ENCODE results near the gene CCDC188. TPM values are rescaled to one million over a fixed set of nuclear protein-coding genes. Genes with fewer than 3 reads are reported as not detected.

CCDC188 gene
- total and polyA plus RNA-seq, 9 of the 15 experiments (the other 6 are each of a cell fraction or from before 2014, with no cell fraction given): not detected

- TF ChIP-seq MGA (IDR thresholded peaks at IDR 0.05) (no peak), ZBTB17 (CRISPR knock-in tag; IDR thresholded peaks at IDR 0.05) (no peak), MIER1 (IDR thresholded peaks at IDR 0.05; ENCODE audit: low read depth) (no peak), ZNF174 (CRISPR knock-in tag; IDR thresholded peaks at IDR 0.05) (no peak), ZC3H4 (CRISPR knock-in tag; IDR thresholded peaks at IDR 0.05; ENCODE audit: borderline replicate concordance) (0 out of 2 replicates have a peak, but pooled peaks have one; percentile 69), ZNF395 (CRISPR knock-in tag; IDR thresholded peaks at IDR 0.05) (no peak), ZNF717 (CRISPR knock-in tag; IDR thresholded peaks at IDR 0.05) (no peak), TBL1XR1 (IDR thresholded peaks at IDR 0.05; ENCODE audit: low read length in 2 of 2) (no peak), ELF1 (tag; IDR thresholded peaks at IDR 0.05) (no peak), ZNF518B (CRISPR knock-in tag; IDR thresholded peaks at IDR 0.05) (no peak), RFX1 (IDR thresholded peaks at IDR 0.05) (peak; percentile 95), TGIF2 (CRISPR knock-in tag; IDR thresholded peaks at IDR 0.05) (no peak)
Observed at GRCh38 chr22:20155330-20156041, 4.6 kb upstream of the CCDC188 start (continued).
